GM12891 (cell line): ENCODE data around the gene ST3GAL4.

Experiments used
- PAX5 ChIP-seq: IDR thresholded peaks from 2 replicates; pipeline ENCODE4 v1.6.1; 2011; ENCODE audit warnings: low read length, moderate library complexity, mild to moderate bottlenecking; ENCODE audit not compliant: insufficient read depth, severe bottlenecking
- POLR2A ChIP-seq: IDR thresholded peaks from 2 replicates; pipeline ENCODE4 v1.6.1; 2011; ENCODE audit warnings: low read depth, low read length, control low read depth
- POLR2AphosphoS5 ChIP-seq: IDR thresholded peaks from 2 replicates; pipeline ENCODE4 v1.6.1; 2011; ENCODE audit warnings: low read depth, low read length, control low read depth
- POU2F2 ChIP-seq: IDR thresholded peaks from 2 replicates; pipeline ENCODE4 v1.6.1; 2011; ENCODE audit warnings: low read depth, mild to moderate bottlenecking, control low read depth, low read length, moderate library complexity
- SPI1 ChIP-seq: IDR thresholded peaks from 2 replicates; pipeline ENCODE4 v1.6.1; 2011; ENCODE audit warnings: low read depth, low read length, control low read depth
- TAF1 ChIP-seq: IDR thresholded peaks from 2 replicates; pipeline ENCODE4 v1.6.1; 2011; ENCODE audit warnings: low read depth, low read length, control low read depth

DNA sequence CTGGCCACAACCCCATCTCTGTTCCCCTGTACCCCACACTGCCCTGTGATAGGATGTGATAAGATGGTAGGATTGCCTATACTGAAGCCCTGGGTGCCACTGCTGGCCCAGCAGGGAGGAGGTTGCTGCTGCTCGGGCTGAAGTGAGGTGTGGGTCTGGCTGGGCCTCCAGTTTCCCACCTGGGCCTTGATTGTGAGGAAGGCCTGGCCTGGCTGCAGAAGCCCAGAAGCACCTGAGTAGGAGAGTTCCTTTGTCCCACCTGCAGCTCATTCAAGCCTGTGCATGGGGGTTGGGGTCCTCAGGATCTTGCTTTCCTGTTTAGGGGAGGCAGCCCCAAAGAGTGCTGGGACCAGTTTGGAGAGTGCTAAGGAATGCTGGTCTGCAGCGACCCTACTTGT is 3.3 kb downstream of the ST3GAL4 start:
- no peak for TF ChIP-seq POLR2AphosphoS5
- no peak for TF ChIP-seq SPI1
- TF ChIP-seq POLR2A = no peak
- no peak for TF ChIP-seq TAF1
- TF ChIP-seq POU2F2 = no peak
- TF ChIP-seq PAX5 = no peak
